Upper lobe of left lung (tissue), 4 donors: ENCODE data around the gene PSAT1.

Experiments
- POLR2A ChIP-seq, 4 donors: fragments of 450-650 bp; IDR thresholded peaks; one replicate each; pipeline ENCODE4 v1.5.1; 2016 to 2017; ENCODE audit warnings: antibody characterized with exemption in 4 of 4, mild to moderate bottlenecking in 2 of 4
- POLR2AphosphoS5 ChIP-seq, 2 donors: sonication (generic); formaldehyde crosslinking; IDR thresholded peaks; one replicate each; pipeline ENCODE4 v1.5.1; 2017; ENCODE audit warnings: antibody characterized with exemption in 2 of 2
- TF ChIP-seq, protein P1 (sequence below), 6 experiments: fragments of 450-650 bp in 4 of 6; fragments of 200-600 bp in 2 of 6; sonication (generic) in 2 of 6; IDR thresholded peaks; one replicate each; pipeline ENCODE4 v1.5.1; 2016 to 2019; ENCODE audit warnings: antibody characterized with exemption in 6 of 6

- TF ChIP-seq, protein P1, sequence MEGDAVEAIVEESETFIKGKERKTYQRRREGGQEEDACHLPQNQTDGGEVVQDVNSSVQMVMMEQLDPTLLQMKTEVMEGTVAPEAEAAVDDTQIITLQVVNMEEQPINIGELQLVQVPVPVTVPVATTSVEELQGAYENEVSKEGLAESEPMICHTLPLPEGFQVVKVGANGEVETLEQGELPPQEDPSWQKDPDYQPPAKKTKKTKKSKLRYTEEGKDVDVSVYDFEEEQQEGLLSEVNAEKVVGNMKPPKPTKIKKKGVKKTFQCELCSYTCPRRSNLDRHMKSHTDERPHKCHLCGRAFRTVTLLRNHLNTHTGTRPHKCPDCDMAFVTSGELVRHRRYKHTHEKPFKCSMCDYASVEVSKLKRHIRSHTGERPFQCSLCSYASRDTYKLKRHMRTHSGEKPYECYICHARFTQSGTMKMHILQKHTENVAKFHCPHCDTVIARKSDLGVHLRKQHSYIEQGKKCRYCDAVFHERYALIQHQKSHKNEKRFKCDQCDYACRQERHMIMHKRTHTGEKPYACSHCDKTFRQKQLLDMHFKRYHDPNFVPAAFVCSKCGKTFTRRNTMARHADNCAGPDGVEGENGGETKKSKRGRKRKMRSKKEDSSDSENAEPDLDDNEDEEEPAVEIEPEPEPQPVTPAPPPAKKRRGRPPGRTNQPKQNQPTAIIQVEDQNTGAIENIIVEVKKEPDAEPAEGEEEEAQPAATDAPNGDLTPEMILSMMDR (IDR thresholded peaks at IDR 0.05), result no peak
- TF ChIP-seq POLR2AphosphoS5 (IDR thresholded peaks at IDR 0.05) (peak in 1 of 2 donors; percentile 25), POLR2A (IDR thresholded peaks at IDR 0.05) (peak in 1 of 4 donors; percentile 19)
These were observed at the start of gene PSAT1 for GRCh38 chr9:78296893-78297671.
